ENCODE data around the gene DOK3. TPM values are rescaled to one million over a fixed set of nuclear protein-coding genes. Genes with fewer than 3 reads are reported as not detected.

Gene DOK3
- total RNA-seq, 1 experiment from 2014 or later: 8.0 TPM

DNA sequence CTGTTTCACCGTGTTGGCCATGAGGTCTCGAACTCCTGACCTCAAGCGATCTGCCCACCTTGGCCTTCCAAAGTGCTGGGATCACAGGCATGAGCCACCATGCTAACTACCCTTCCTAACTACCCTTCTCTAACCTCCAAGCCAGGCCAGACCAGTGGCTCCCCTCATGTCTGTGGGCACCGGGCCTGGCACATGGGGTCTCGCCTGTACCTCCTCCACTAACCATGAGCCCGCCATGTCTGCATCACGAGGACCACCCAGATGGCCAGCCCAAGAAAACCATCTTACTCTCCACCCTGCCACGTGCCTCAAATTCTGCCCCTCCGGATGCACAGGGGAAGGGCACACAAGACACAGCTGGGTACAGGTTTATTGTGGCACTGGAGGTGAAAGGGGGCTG is 26.6 kb downstream of the DOK3 start (continued):
- TF ChIP-seq, protein P1, sequence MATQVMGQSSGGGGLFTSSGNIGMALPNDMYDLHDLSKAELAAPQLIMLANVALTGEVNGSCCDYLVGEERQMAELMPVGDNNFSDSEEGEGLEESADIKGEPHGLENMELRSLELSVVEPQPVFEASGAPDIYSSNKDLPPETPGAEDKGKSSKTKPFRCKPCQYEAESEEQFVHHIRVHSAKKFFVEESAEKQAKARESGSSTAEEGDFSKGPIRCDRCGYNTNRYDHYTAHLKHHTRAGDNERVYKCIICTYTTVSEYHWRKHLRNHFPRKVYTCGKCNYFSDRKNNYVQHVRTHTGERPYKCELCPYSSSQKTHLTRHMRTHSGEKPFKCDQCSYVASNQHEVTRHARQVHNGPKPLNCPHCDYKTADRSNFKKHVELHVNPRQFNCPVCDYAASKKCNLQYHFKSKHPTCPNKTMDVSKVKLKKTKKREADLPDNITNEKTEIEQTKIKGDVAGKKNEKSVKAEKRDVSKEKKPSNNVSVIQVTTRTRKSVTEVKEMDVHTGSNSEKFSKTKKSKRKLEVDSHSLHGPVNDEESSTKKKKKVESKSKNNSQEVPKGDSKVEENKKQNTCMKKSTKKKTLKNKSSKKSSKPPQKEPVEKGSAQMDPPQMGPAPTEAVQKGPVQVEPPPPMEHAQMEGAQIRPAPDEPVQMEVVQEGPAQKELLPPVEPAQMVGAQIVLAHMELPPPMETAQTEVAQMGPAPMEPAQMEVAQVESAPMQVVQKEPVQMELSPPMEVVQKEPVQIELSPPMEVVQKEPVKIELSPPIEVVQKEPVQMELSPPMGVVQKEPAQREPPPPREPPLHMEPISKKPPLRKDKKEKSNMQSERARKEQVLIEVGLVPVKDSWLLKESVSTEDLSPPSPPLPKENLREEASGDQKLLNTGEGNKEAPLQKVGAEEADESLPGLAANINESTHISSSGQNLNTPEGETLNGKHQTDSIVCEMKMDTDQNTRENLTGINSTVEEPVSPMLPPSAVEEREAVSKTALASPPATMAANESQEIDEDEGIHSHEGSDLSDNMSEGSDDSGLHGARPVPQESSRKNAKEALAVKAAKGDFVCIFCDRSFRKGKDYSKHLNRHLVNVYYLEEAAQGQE (IDR thresholded peaks at IDR 0.05; ENCODE audit: low read depth): no peak
- TF ChIP-seq YY1 (IDR thresholded peaks at IDR 0.05; ENCODE audit: extremely low read depth, insufficient replicate concordance, low read depth, low read length): no peak
- no peak for TF ChIP-seq EGR1 (IDR thresholded peaks at IDR 0.05; ENCODE audit: low read depth)
- TF ChIP-seq, protein P2, sequence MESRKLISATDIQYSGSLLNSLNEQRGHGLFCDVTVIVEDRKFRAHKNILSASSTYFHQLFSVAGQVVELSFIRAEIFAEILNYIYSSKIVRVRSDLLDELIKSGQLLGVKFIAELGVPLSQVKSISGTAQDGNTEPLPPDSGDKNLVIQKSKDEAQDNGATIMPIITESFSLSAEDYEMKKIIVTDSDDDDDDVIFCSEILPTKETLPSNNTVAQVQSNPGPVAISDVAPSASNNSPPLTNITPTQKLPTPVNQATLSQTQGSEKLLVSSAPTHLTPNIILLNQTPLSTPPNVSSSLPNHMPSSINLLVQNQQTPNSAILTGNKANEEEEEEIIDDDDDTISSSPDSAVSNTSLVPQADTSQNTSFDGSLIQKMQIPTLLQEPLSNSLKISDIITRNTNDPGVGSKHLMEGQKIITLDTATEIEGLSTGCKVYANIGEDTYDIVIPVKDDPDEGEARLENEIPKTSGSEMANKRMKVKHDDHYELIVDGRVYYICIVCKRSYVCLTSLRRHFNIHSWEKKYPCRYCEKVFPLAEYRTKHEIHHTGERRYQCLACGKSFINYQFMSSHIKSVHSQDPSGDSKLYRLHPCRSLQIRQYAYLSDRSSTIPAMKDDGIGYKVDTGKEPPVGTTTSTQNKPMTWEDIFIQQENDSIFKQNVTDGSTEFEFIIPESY (IDR thresholded peaks at IDR 0.05; ENCODE audit: extremely low read depth, insufficient replicate concordance, low read length): no peak
- TF ChIP-seq EZH2 (IDR thresholded peaks at IDR 0.05): no peak
- TF ChIP-seq, protein P3, sequence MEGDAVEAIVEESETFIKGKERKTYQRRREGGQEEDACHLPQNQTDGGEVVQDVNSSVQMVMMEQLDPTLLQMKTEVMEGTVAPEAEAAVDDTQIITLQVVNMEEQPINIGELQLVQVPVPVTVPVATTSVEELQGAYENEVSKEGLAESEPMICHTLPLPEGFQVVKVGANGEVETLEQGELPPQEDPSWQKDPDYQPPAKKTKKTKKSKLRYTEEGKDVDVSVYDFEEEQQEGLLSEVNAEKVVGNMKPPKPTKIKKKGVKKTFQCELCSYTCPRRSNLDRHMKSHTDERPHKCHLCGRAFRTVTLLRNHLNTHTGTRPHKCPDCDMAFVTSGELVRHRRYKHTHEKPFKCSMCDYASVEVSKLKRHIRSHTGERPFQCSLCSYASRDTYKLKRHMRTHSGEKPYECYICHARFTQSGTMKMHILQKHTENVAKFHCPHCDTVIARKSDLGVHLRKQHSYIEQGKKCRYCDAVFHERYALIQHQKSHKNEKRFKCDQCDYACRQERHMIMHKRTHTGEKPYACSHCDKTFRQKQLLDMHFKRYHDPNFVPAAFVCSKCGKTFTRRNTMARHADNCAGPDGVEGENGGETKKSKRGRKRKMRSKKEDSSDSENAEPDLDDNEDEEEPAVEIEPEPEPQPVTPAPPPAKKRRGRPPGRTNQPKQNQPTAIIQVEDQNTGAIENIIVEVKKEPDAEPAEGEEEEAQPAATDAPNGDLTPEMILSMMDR (IDR thresholded peaks at IDR 0.05 in 2 of 3, conservative IDR thresholded peaks at IDR 0.05 in 1 of 3; ENCODE audit: borderline replicate concordance in 1 of 3, insufficient read depth in 1 of 3, low read depth in 2 of 3, low read length in 2 of 3): no peak
